T-helper 22 cell (primary cell): Measurements from ENCODE around the gene LHFPL3.
"Not testable (repeated sequence)": the region's sequence is repeated elsewhere in the genome, so short reads cannot be mapped to it uniquely, and the experiment has no call there.

Source experiments
- DNase-seq: peaks from one replicate; pipeline ENCODE4 v3.0.0-alpha.2; 2020; ENCODE audit warnings: low read depth

Gene LHFPL3

GRCh38 chr7:104933521-104933988, 605.2 kb downstream of the LHFPL3 start:
- DNase-seq: no peak

GRCh38 chr7:104934665-104935064, 606.3 kb downstream of the LHFPL3 start:
- DNase-seq: no peak

GRCh38 chr7:104935276-104935675, 606.9 kb downstream of the LHFPL3 start:
- no peak for DNase-seq

GRCh38 chr7:104936546-104936945, 608.1 kb downstream of the LHFPL3 start:
- no peak for DNase-seq

- not testable (repeated sequence) for DNase-seq
Measured at GRCh38 chr7:104937489-104937888, 609.1 kb downstream of the LHFPL3 start.

- no peak for DNase-seq
Measured at GRCh38 chr7:104938741-104939390, 610.5 kb downstream of the LHFPL3 start.

- DNase-seq: no peak
Measured at GRCh38 chr7:104940023-104940710, 611.8 kb downstream of the LHFPL3 start.

GRCh38 chr7:104943502-104944343, 615.3 kb downstream of the LHFPL3 start:
- DNase-seq: peak; percentile 62

GRCh38 chr7:104945599-104945956, 617.2 kb downstream of the LHFPL3 start:
- DNase-seq: no peak

- DNase-seq: no peak
Measured at GRCh38 chr7:104946338-104946737, 617.9 kb downstream of the LHFPL3 start.

- DNase-seq: no peak
Measured at GRCh38 chr7:104950006-104950405, 621.6 kb downstream of the LHFPL3 start.

GRCh38 chr7:104950754-104951153, 622.4 kb downstream of the LHFPL3 start:
- no peak for DNase-seq

GRCh38 chr7:104951546-104951945, 623.1 kb downstream of the LHFPL3 start:
- DNase-seq: no peak

GRCh38 chr7:104955276-104955675, 626.9 kb downstream of the LHFPL3 start:
- no peak for DNase-seq
